ENCODE results near the gene ZNF414.

Gene ZNF414

DNA sequence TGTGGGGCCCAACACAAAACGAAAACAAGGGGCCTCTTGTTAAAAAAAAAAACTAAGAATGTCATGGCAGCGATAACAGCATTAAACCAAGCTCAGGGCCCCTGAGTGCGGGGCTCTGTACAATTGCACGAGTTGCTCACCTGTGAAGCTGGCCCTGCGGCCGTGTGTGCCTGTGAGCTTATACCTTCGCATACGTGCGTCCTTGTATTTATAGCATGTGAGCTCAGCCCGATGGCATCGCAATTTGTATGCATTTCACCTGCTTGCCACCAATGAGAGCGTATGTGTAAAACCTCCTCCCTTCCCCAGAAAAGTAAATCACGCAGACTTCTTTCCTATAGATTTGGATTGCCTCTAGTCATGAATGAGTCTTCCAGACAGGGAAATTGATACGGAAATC, 52.1 kb downstream of the ZNF414 start:
- DNase-seq, result no peak

DNA sequence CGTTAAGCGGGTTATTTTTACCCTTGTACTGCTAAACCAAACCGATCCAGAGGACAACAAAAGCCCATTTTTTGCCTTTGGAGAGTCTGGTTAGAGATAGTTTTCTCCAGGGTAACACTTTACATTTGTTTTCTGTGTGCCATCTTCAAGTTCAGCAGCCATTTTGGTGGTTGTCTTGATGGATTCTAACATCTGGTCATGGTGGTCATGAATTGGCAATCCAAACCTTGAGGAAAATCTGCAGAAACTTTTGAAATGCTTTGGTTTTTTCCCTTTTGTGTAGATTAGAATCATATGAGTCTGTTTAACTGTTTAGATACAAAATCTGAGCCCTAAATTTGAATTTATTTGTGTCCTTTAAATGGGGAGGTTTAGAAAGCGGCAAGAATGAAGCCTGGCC, 52.6 kb downstream of the ZNF414 start:
- DNase-seq, result no peak

DNA sequence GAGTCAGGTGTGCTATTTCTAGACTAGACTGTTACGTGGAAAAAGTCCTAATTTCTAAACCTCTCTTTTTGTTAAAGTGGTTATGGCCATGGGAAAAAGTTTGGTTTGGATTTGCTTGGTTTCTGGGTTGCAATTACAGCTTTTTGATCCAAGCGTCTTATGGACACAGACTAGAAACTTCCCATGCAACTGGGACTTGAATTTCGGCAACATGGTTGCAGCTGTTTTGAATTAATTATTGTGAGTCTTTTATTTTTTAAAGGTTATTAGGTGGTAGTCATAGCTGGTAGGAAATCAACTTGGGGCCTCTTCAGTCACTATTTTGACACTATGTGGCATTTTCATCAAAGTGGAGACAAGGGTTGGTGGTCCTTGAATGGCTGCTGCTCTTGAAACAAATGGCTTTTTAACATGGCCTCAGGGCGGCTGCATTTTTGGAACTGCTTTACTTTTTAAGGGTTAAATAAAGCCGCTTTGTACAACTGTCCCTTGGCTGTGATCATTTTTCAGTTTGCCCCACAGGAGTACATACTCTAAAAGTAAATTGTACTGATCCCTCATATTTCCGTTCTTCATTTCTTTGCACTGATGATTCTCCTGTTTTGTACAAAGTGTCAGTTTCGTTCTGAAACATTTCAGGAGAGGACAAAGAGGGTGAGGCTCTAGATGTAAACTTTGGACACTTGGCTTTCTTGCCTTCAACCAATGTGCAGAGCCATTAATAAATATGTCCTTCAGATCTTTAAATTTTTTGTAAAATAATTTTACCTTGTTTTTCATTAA, 53.3 kb downstream of the ZNF414 start:
- no peak for DNase-seq

All from CD4-positive, alpha-beta T cell treated with Interleukin-17A for 4 hours (primary cell).